Activated naive CD4-positive, alpha-beta T cell treated with anti-CD3 and anti-CD28 coated beads, Interleukin-2, amount 50 U/mL, for 24 hours (primary cell): ENCODE results near the gene MEGF8.

Source experiments
- H3K27ac Mint-ChIP-seq: one replicate; pipeline ENCODE4 v1.8.0; 2021; ENCODE audit warnings: mild to moderate bottlenecking, mixed read lengths
- H3K27me3 Mint-ChIP-seq: one replicate; pipeline ENCODE4 v1.8.0; 2021; ENCODE audit warnings: mixed read lengths
- H3K36me3 Mint-ChIP-seq: one replicate; pipeline ENCODE4 v1.8.0; 2021; ENCODE audit warnings: mixed read lengths
- H3K4me1 Mint-ChIP-seq: one replicate; pipeline ENCODE4 v1.8.0; 2021; ENCODE audit warnings: mixed read lengths
- H3K4me3 Mint-ChIP-seq: one replicate; pipeline ENCODE4 v1.8.0; 2021; ENCODE audit warnings: mild to moderate bottlenecking, mixed read lengths
- H3K9me3 Mint-ChIP-seq: one replicate; pipeline ENCODE4 v1.8.0; 2021; ENCODE audit warnings: mixed read lengths

The MEGF8 gene

GRCh38 chr19:42412227-42412626 lies 86.8 kb downstream of the MEGF8 start:
- no peaks in the 10 kb centered on the region for H3K9me3 Mint-ChIP-seq
- H3K27me3 Mint-ChIP-seq, result no peaks in the 10 kb centered on the region
- H3K4me3 Mint-ChIP-seq, result no peak overlapping the region
- H3K4me1 Mint-ChIP-seq, result no peaks in the 10 kb centered on the region
- peaks cover 2% of the 10 kb centered on the region for H3K36me3 Mint-ChIP-seq
- H3K27ac Mint-ChIP-seq, result no peak overlapping the region

GRCh38 chr19:42412661-42413076 lies 87.2 kb downstream of the MEGF8 start:
- no peaks in the 10 kb centered on the region for H3K27me3 Mint-ChIP-seq
- H3K27ac Mint-ChIP-seq, result no peak overlapping the region
- H3K4me1 Mint-ChIP-seq, result no peaks in the 10 kb centered on the region
- no peak overlapping the region for H3K4me3 Mint-ChIP-seq
- H3K36me3 Mint-ChIP-seq, result peaks cover 2% of the 10 kb centered on the region
- no peaks in the 10 kb centered on the region for H3K9me3 Mint-ChIP-seq

GRCh38 chr19:42419309-42419708 lies 93.9 kb downstream of the MEGF8 start:
- H3K4me1 Mint-ChIP-seq, result peaks cover 38% of the 10 kb centered on the region
- H3K27ac Mint-ChIP-seq, result no peak overlapping the region
- H3K9me3 Mint-ChIP-seq, result no peaks in the 10 kb centered on the region
- H3K36me3 Mint-ChIP-seq, result no peaks in the 10 kb centered on the region
- no peaks in the 10 kb centered on the region for H3K27me3 Mint-ChIP-seq
- H3K4me3 Mint-ChIP-seq, result no peak overlapping the region

GRCh38 chr19:42420055-42420544 lies 94.7 kb downstream of the MEGF8 start:
- Mint-ChIP-seq H3K36me3 (no peaks in the 10 kb centered on the region), H3K4me1 (peaks cover 41% of the 10 kb centered on the region), H3K27me3 (no peaks in the 10 kb centered on the region), H3K4me3 (no peak overlapping the region), H3K9me3 (no peaks in the 10 kb centered on the region), H3K27ac (no peak overlapping the region)

DNA sequence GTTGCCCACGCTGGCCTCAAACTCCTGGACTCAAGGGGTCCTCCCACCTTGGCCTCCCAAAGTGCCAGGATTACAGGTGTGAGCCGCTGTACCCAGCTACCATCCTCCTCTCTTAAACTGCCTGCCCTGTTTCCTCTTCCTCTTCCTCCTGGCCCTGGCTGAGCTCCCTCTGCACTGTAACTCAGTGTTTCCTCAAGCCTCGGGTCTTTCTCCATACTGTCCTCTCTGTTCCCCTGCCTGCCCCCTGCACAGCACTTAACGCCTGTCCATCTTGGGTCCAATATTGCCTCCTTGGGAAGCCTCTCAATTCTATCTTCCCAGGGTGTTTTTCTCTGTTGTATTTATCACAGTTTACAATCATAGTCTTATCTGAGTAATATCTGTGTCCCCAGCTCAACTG lies 95.7 kb downstream of the MEGF8 start:
- Mint-ChIP-seq H3K27me3 (no peaks in the 10 kb centered on the region), H3K27ac (peak overlapping the region; percentile 65), H3K4me1 (peaks cover 41% of the 10 kb centered on the region), H3K36me3 (no peaks in the 10 kb centered on the region), H3K4me3 (peak overlapping the region; percentile 37), H3K9me3 (no peaks in the 10 kb centered on the region)

- Mint-ChIP-seq H3K4me1 (peaks cover 41% of the 10 kb centered on the region), H3K4me3 (peak overlapping the region; percentile 94), H3K36me3 (no peaks in the 10 kb centered on the region), H3K27me3 (no peaks in the 10 kb centered on the region), H3K27ac (no peak overlapping the region), H3K9me3 (no peaks in the 10 kb centered on the region)
These were observed 96.2 kb downstream of the MEGF8 start for GRCh38 chr19:42421591-42422031.

DNA sequence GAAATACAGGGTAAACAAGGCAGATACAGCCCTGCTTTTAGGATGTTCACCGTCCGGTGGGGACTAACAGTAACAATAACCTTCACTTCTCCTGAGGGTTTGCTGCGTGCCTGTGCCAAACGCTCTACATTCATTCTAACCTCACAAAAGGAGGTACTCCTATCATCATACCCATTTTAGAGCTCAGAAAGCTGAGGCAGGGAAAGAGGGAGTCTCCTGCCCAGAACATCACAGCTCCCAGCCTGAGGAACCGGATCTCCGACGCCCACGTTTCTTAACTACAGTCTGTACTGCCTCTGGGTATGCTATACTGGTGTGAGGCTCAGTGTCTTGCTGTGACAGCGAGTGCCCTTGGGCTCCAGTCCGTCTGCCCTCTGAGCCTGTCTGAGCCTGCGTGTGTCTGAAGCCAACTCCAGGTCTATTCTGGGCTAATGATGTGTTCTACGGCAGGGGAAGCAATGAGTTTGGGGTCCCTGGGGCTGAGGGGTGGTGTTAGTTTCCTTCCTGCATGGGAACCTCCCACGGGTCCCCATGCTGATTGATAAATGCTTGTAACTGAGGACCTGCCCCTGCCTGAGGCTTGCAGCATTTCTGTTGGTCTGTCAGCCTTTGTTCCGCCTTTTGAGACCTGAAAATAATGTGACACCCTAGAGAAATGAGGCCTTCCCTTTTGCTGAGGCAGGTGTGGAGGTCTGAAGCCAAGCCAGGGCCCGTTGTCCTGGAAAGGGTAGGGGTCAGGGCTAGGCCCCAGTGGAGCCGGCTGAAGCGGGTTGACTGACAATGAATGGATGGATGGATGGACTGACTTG lies 96.9 kb downstream of the MEGF8 start:
- Mint-ChIP-seq H3K4me3 (peak overlapping the region; percentile 94), H3K9me3 (no peaks in the 10 kb centered on the region), H3K27ac (peak overlapping the region; percentile 94)

GRCh38 chr19:42422901-42423461 lies 97.5 kb downstream of the MEGF8 start:
- Mint-ChIP-seq H3K36me3 (no peaks in the 10 kb centered on the region), H3K4me3 (peak overlapping the region; percentile 94), H3K9me3 (no peaks in the 10 kb centered on the region), H3K27me3 (no peaks in the 10 kb centered on the region), H3K4me1 (peaks cover 41% of the 10 kb centered on the region), H3K27ac (peak overlapping the region; percentile 94)

More for the DNA sequence above, 96.9 kb downstream of the MEGF8 start:
- Mint-ChIP-seq H3K36me3 (no peaks in the 10 kb centered on the region), H3K4me1 (peaks cover 41% of the 10 kb centered on the region), H3K27me3 (no peaks in the 10 kb centered on the region)

DNA sequence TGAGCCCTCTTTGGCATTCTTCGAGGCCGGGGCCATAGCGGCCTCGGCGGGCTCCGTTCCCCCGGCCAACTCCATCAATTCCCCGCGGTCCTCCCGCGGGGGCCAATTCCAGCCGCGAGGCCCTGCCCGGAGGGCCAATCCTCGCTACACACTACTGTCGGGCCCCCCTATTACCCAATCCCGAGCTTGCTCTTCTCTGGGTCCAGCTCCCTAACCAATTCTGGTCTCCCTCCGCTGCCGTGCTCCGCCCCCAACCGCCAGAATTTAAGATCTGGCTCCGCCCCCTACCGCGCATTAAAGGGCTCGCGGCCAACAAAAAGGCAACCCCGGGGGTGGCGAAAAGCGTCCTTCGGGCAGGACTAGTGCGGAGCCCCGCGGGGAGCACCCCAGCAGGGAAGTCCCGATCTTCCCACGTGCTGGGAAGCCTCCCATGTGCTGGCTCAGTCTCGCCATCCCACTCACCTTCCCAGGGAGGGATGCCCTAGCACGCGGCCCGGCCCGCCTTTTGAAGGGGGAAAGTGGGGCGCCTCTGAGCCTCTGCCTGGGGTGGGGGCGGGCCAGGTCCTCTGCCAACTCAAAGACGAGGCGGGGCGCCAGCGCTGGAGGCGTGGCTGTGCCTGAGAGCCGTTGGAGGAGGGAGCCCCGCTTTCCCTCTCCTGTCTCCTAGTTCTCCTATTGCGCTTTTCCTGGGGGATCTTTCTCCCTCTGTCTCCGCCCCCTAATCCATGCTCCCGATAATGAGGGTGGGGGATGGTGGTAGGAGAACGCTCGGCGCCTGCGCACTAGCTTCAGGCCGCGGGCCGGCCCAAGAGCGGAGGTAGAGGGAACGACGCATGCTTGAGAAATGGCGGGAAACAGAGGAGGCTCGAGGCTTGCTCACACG lies 98.3 kb downstream of the MEGF8 start:
- no peaks in the 10 kb centered on the region for H3K36me3 Mint-ChIP-seq
- no peaks in the 10 kb centered on the region for H3K27me3 Mint-ChIP-seq
- peaks cover 41% of the 10 kb centered on the region for H3K4me1 Mint-ChIP-seq
- H3K4me3 Mint-ChIP-seq, result peak overlapping the region; percentile 94
- peak overlapping the region; percentile 94 for H3K27ac Mint-ChIP-seq
- no peaks in the 10 kb centered on the region for H3K9me3 Mint-ChIP-seq

DNA sequence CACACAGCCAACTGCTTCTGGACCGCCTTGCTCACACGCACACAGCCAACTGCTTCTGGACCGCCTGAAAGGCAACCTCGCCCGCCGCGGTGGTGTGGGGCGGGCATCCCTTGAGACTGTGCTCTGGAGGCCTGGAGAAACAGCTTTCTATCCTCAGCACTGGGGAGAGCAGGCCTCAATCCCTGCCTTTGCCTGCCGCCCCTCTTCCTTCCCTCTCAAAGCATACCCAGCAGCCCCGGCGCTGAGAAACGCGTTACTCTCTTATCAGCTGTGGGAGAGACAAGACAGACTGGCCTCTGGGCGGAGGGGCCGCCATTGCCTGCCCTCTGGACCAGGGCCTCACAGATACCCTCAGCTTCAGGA lies 98.9 kb downstream of the MEGF8 start:
- Mint-ChIP-seq H3K27me3 (no peaks in the 10 kb centered on the region), H3K27ac (no peak overlapping the region), H3K4me1 (peaks cover 41% of the 10 kb centered on the region), H3K9me3 (no peaks in the 10 kb centered on the region), H3K36me3 (no peaks in the 10 kb centered on the region), H3K4me3 (peak overlapping the region; percentile 94)

- Mint-ChIP-seq H3K4me3 (peak overlapping the region; percentile 94), H3K27ac (no peak overlapping the region), H3K4me1 (peaks cover 41% of the 10 kb centered on the region), H3K27me3 (no peaks in the 10 kb centered on the region), H3K36me3 (no peaks in the 10 kb centered on the region), H3K9me3 (no peaks in the 10 kb centered on the region)
These were observed 99.3 kb downstream of the MEGF8 start for GRCh38 chr19:42424712-42425131.

- no peak overlapping the region for H3K27ac Mint-ChIP-seq
- H3K9me3 Mint-ChIP-seq, result no peaks in the 10 kb centered on the region
- H3K4me1 Mint-ChIP-seq, result peaks cover 22% of the 10 kb centered on the region
- H3K36me3 Mint-ChIP-seq, result no peaks in the 10 kb centered on the region
- H3K27me3 Mint-ChIP-seq, result no peaks in the 10 kb centered on the region
- H3K4me3 Mint-ChIP-seq, result no peak overlapping the region
These were observed 101.2 kb downstream of the MEGF8 start for GRCh38 chr19:42426643-42427042.

- Mint-ChIP-seq H3K27me3 (no peaks in the 10 kb centered on the region), H3K9me3 (no peaks in the 10 kb centered on the region), H3K27ac (no peak within 1 kb of the TSS), H3K36me3 (no peaks in the 10 kb centered on the region), H3K4me3 (no peak within 1 kb of the TSS), H3K4me1 (peaks cover 15% of the 10 kb centered on the region)
These were observed 101.9 kb downstream of the MEGF8 start, which contains the start of gene LIPE for GRCh38 chr19:42427313-42427712. Gene LIPE, minus strand, starts transcription at chr19:42427388. Its CDS starts 239 bp downstream, at chr19:42427149.
